Trophoblast cell (in vitro differentiated cells and primary cell): ENCODE results near the gene CORO2B.
A peak's percentile ranks its signal among the peaks of the same experiment; 100 is the strongest.

Experiments
- DNase-seq, 2 donors: peaks; one replicate each; pipeline ENCODE4 v3.0.0-alpha.2; 2016
- H2AFZ ChIP-seq: 2 replicates; pipeline ENCODE4 v1.6.1; 2013; ENCODE audit warnings: low read length, moderate library complexity, mild to moderate bottlenecking; ENCODE audit not compliant: insufficient read depth, poor library complexity
- H2AK5ac ChIP-seq: 2 replicates; pipeline ENCODE4 v1.6.1; 2013; ENCODE audit warnings: mild to moderate bottlenecking, low read length
- H2BK120ac ChIP-seq: 2 replicates; pipeline ENCODE4 v1.6.1; 2013; ENCODE audit warnings: low read length, mild to moderate bottlenecking, moderate library complexity; ENCODE audit not compliant: insufficient read depth, poor library complexity
- H2BK12ac ChIP-seq: 2 replicates; pipeline ENCODE4 v1.6.1; 2013; ENCODE audit warnings: mild to moderate bottlenecking, low read length, moderate library complexity
- H2BK5ac ChIP-seq: 2 replicates; pipeline ENCODE4 v1.6.1; 2013; ENCODE audit warnings: low read length, low read depth, moderate library complexity, mild to moderate bottlenecking; ENCODE audit not compliant: poor library complexity
- H3K14ac ChIP-seq: 2 replicates; pipeline ENCODE4 v1.6.1; 2013; ENCODE audit warnings: mild to moderate bottlenecking, low read length
- H3K18ac ChIP-seq: 2 replicates; pipeline ENCODE4 v1.6.1; 2013; ENCODE audit warnings: mild to moderate bottlenecking, low read length
- H3K23ac ChIP-seq: 2 replicates; pipeline ENCODE4 v1.6.1; 2013; ENCODE audit warnings: low read length
- H3K27ac ChIP-seq: 2 replicates; pipeline ENCODE4 v1.5.1; 2013; ENCODE audit warnings: low read depth, mild to moderate bottlenecking, inconsistent platforms, low read length, moderate library complexity
- H3K27me3 ChIP-seq: 2 replicates; pipeline ENCODE4 v1.6.1; 2013; ENCODE audit warnings: inconsistent platforms, mild to moderate bottlenecking, low read length, moderate library complexity; ENCODE audit not compliant: insufficient read depth
- H3K36me3 ChIP-seq, 2 experiments: 1 replicate in 1 of 2; 2 replicates in 1 of 2; pipeline ENCODE4 v1.6.1; 2013; ENCODE audit warnings: low read length in 2 of 2, mild to moderate bottlenecking in 2 of 2, moderate library complexity in 1 of 2; ENCODE audit not compliant: insufficient read depth in 2 of 2, control insufficient read depth in 1 of 2
- H3K4ac ChIP-seq: 2 replicates; pipeline ENCODE4 v1.6.1; 2013; ENCODE audit warnings: low read depth, mild to moderate bottlenecking, low read length, moderate library complexity
- H3K4me1 ChIP-seq, 2 experiments: 1 replicate in 1 of 2; 2 replicates in 1 of 2; pipeline ENCODE4 v1.6.1; 2013; ENCODE audit warnings: low read length in 2 of 2, mild to moderate bottlenecking in 2 of 2, moderate library complexity in 1 of 2; ENCODE audit not compliant: insufficient read depth in 2 of 2, control insufficient read depth in 1 of 2
- H3K4me2 ChIP-seq: 2 replicates; pipeline ENCODE4 v1.6.1; 2013; ENCODE audit warnings: inconsistent platforms, mild to moderate bottlenecking, low read length, moderate library complexity
- H3K4me3 ChIP-seq: 2 replicates; pipeline ENCODE4 v1.5.1; 2013; ENCODE audit warnings: mild to moderate bottlenecking, low read depth, low read length, inconsistent platforms
- H3K79me1 ChIP-seq: one replicate; pipeline ENCODE4 v1.6.1; 2013; ENCODE audit warnings: low read length
- H3K79me2 ChIP-seq: 2 replicates; pipeline ENCODE4 v1.6.1; 2013; ENCODE audit warnings: low read length, mild to moderate bottlenecking; ENCODE audit not compliant: control insufficient read depth, insufficient read depth, poor library complexity
- H3K9ac ChIP-seq: 2 replicates; pipeline ENCODE4 v1.6.1; 2013; ENCODE audit warnings: mild to moderate bottlenecking, low read length
- H3K9me3 ChIP-seq: 2 replicates; pipeline ENCODE4 v1.6.1; 2013; ENCODE audit warnings: low read depth, mild to moderate bottlenecking, control low read depth, inconsistent platforms, low read length; ENCODE audit not compliant: insufficient read depth
- H4K12ac ChIP-seq: 2 replicates; pipeline ENCODE4 v1.6.1; 2013; ENCODE audit warnings: low read depth, mild to moderate bottlenecking, low read length, moderate library complexity
- H4K8ac ChIP-seq: 2 replicates; pipeline ENCODE4 v1.6.1; 2013; ENCODE audit warnings: low read depth, mild to moderate bottlenecking, low read length, moderate library complexity
- H4K91ac ChIP-seq: one replicate; pipeline ENCODE4 v1.6.1; 2013; ENCODE audit warnings: low read depth, mild to moderate bottlenecking, low read length, moderate library complexity
- WGBS: extraction: QIAGEN DNeasy Blood & Tissue Kit; methylation state at CpG from one replicate; pipeline ENCODE4 v1.1.7; 2013; ENCODE audit warnings: missing lambda C conversion rate; ENCODE audit not compliant: insufficient read length, insufficient coverage; ENCODE audit errors: extremely low coverage; 5-methylcytosine and 5-hydroxymethylcytosine counted together

Gene CORO2B

GRCh38 chr15:68574629-68575028 lies 4.2 kb upstream of the CORO2B start:
- peaks cover 20% of the 10 kb centered on the region for H3K27me3 ChIP-seq
- H3K4me2 ChIP-seq, result no peak overlapping the region
- H3K9me3 ChIP-seq, result peaks cover 6% of the 10 kb centered on the region
- H3K9ac ChIP-seq, result no peak overlapping the region
- H3K4me1 ChIP-seq, result peaks cover 10 to 12% of the 10 kb centered on the region in 2 experiments
- H3K23ac ChIP-seq, result no peak overlapping the region
- no peak overlapping the region for H2BK12ac ChIP-seq
- H3K4me3 ChIP-seq, result no peak overlapping the region
- no peak overlapping the region for H2AK5ac ChIP-seq
- H4K8ac ChIP-seq, result no peak overlapping the region
- H3K14ac ChIP-seq, result no peak overlapping the region
- H3K79me2 ChIP-seq, result no peaks in the 10 kb centered on the region
- WGBS, result no CpG with 5 or more reads among the region's 6 CpGs
- no peak for DNase-seq
- H4K91ac ChIP-seq, result no peak overlapping the region
- no peak overlapping the region for H2BK120ac ChIP-seq
- no peaks in the 10 kb centered on the region for H3K36me3 ChIP-seq
- no peak overlapping the region for H2BK5ac ChIP-seq
- H3K79me1 ChIP-seq, result no peaks in the 10 kb centered on the region
- H3K18ac ChIP-seq, result no peak overlapping the region
- H2AFZ ChIP-seq, result no peak overlapping the region
- H3K4ac ChIP-seq, result no peak overlapping the region
- H3K27ac ChIP-seq, result no peak overlapping the region
- no peak overlapping the region for H4K12ac ChIP-seq

GRCh38 chr15:68576235-68576892 lies 2.4 kb upstream of the CORO2B start:
- no CpG with 5 or more reads among the region's 5 CpGs for WGBS
- H3K4me1 ChIP-seq, result peaks cover 10 to 12% of the 10 kb centered on the region in 2 experiments
- H3K23ac ChIP-seq, result no peak overlapping the region

GRCh38 chr15:68578175-68578979 lies 416 bp upstream of the CORO2B start:
- H3K9ac ChIP-seq, result no peak overlapping the region
- no peaks in the 10 kb centered on the region for H3K79me2 ChIP-seq
- no peak overlapping the region for H3K14ac ChIP-seq
- no peak overlapping the region for H2BK12ac ChIP-seq
- H2AK5ac ChIP-seq, result no peak overlapping the region
- no peak overlapping the region for H4K12ac ChIP-seq
- H3K4me2 ChIP-seq, result peak overlapping the region; percentile 87
- no CpG with 5 or more reads among the region's 79 CpGs for WGBS
- H4K91ac ChIP-seq, result no peak overlapping the region
- DNase-seq, result peak in 1 of 2 donors; percentile 49
- no peak overlapping the region for H3K23ac ChIP-seq
- H3K27me3 ChIP-seq, result peaks cover 27% of the 10 kb centered on the region
- no peak overlapping the region for H3K18ac ChIP-seq
- no peak overlapping the region for H3K27ac ChIP-seq
- H3K4me1 ChIP-seq, result peaks cover 10 to 12% of the 10 kb centered on the region in 2 experiments
- H2BK120ac ChIP-seq, result no peak overlapping the region
- H2BK5ac ChIP-seq, result no peak overlapping the region
- no peak overlapping the region for H4K8ac ChIP-seq
- H3K9me3 ChIP-seq, result peaks cover 6% of the 10 kb centered on the region
- H3K36me3 ChIP-seq, result no peaks in the 10 kb centered on the region
- no peak overlapping the region for H3K4ac ChIP-seq
- no peaks in the 10 kb centered on the region for H3K79me1 ChIP-seq
- H3K4me3 ChIP-seq, result peak overlapping the region; percentile 18
- no peak overlapping the region for H2AFZ ChIP-seq

More at GRCh38 chr15:68576235-68576892, 2.4 kb upstream of the CORO2B start:
- Histone ChIP-seq H3K9ac (no peak overlapping the region), H3K4ac (no peak overlapping the region), H2AFZ (no peak overlapping the region), H3K36me3 (no peaks in the 10 kb centered on the region), H3K79me2 (no peaks in the 10 kb centered on the region), H4K91ac (no peak overlapping the region), H3K79me1 (no peaks in the 10 kb centered on the region), H3K18ac (no peak overlapping the region), H2BK120ac (no peak overlapping the region), H3K27me3 (peaks cover 27% of the 10 kb centered on the region), H3K27ac (no peak overlapping the region), H3K14ac (no peak overlapping the region), H3K9me3 (peaks cover 6% of the 10 kb centered on the region), H2BK12ac (no peak overlapping the region), H4K8ac (no peak overlapping the region), H2BK5ac (no peak overlapping the region), H2AK5ac (no peak overlapping the region), H3K4me3 (no peak overlapping the region), H3K4me2 (no peak overlapping the region), H4K12ac (no peak overlapping the region)
- no peak for DNase-seq

- H4K8ac ChIP-seq, result no peak overlapping the region
Observed at GRCh38 chr15:68580026-68580882, 1.5 kb downstream of the CORO2B start.

More at GRCh38 chr15:68580026-68580882, 1.5 kb downstream of the CORO2B start:
- Histone ChIP-seq H2AK5ac (no peak overlapping the region), H4K12ac (no peak overlapping the region), H2AFZ (no peak overlapping the region), H3K14ac (no peak overlapping the region), H3K36me3 (no peaks in the 10 kb centered on the region), H3K79me1 (no peaks in the 10 kb centered on the region), H2BK5ac (no peak overlapping the region), H3K18ac (no peak overlapping the region), H3K4ac (no peak overlapping the region), H3K4me2 (no peak overlapping the region), H3K9me3 (peaks cover 4% of the 10 kb centered on the region), H3K27me3 (peaks cover 27% of the 10 kb centered on the region), H3K27ac (no peak overlapping the region), H3K79me2 (no peaks in the 10 kb centered on the region), H3K4me3 (no peak overlapping the region), H4K91ac (no peak overlapping the region), H2BK120ac (no peak overlapping the region), H3K4me1 (peaks cover 10 to 12% of the 10 kb centered on the region in 2 experiments), H3K23ac (no peak overlapping the region), H3K9ac (no peak overlapping the region), H2BK12ac (no peak overlapping the region)
- no peak for DNase-seq
- WGBS, result no CpG with 5 or more reads among the region's 11 CpGs
